ENCODE measurements around the gene UCHL1. TPM values are rescaled to one million over a fixed set of nuclear protein-coding genes. Genes with fewer than 3 reads are reported as not detected.

UCHL1 gene
- total RNA-seq, 2 donors from 2014 or later, result 390 to 562 TPM

GRCh38 chr4:41217020-41217333 lies 39.8 kb upstream of the UCHL1 start:
- no peak for DNase-seq
- Mint-ChIP-seq H3K4me1 (peaks cover 26% of the 10 kb centered on the region), H3K4me3 (peak overlapping the region; percentile 77), H3K36me3 (ENCODE audit: low read depth) (no peaks in the 10 kb centered on the region), H3K9me3 (no peaks in the 10 kb centered on the region), H3K27me3 (ENCODE audit: insufficient read depth) (peaks cover 6% of the 10 kb centered on the region), H3K27ac (peak overlapping the region; percentile 97)
- 40 to 41% methylated on average over 2 of the region's 2 CpGs for WGBS, 2 experiments (ENCODE audit: insufficient coverage in 1 of 2, insufficient read length in 1 of 2)
- H3K4me1 ChIP-seq (ENCODE audit: control insufficient read depth, insufficient read depth, low read length), result peaks cover 3% of the 10 kb centered on the region
- peak overlapping the region; percentile 85 for H3K27ac ChIP-seq (ENCODE audit: low read depth, low read length)
- TF ChIP-seq CTCF (conservative IDR thresholded peaks at IDR 0.05), result no peak
- H3K27me3 ChIP-seq (ENCODE audit: control insufficient read depth, insufficient read depth, low read length, poor library complexity, severe bottlenecking), result no peaks in the 10 kb centered on the region
- H3K9me3 ChIP-seq (ENCODE audit: control insufficient read depth, low read length), result no peaks in the 10 kb centered on the region
- H3K36me3 ChIP-seq (ENCODE audit: control insufficient read depth, insufficient read depth, low read length), result no peaks in the 10 kb centered on the region
- H3K9ac ChIP-seq (ENCODE audit: extremely low read depth, low read length, poor library complexity, severe bottlenecking), result peak overlapping the region; percentile 95
- peak overlapping the region; percentile 89 for H3K4me3 ChIP-seq (ENCODE audit: low read length)

- Mint-ChIP-seq H3K36me3 (ENCODE audit: low read depth) (no peaks in the 10 kb centered on the region), H3K4me1 (peaks cover 27% of the 10 kb centered on the region), H3K4me3 (no peak overlapping the region), H3K27ac (peak overlapping the region; percentile 97), H3K9me3 (no peaks in the 10 kb centered on the region), H3K27me3 (ENCODE audit: insufficient read depth) (peaks cover 6% of the 10 kb centered on the region)
- H3K27me3 ChIP-seq (ENCODE audit: control insufficient read depth, insufficient read depth, low read length, poor library complexity, severe bottlenecking), result no peaks in the 10 kb centered on the region
- WGBS, 2 experiments (ENCODE audit: insufficient coverage in 1 of 2, insufficient read length in 1 of 2), result 85 to 89% methylated on average over 1 to 2 of the region's 2 CpGs
- no peaks in the 10 kb centered on the region for H3K36me3 ChIP-seq (ENCODE audit: control insufficient read depth, insufficient read depth, low read length)
- DNase-seq, result no peak
- peaks cover 3% of the 10 kb centered on the region for H3K4me1 ChIP-seq (ENCODE audit: control insufficient read depth, insufficient read depth, low read length)
- no peak overlapping the region for H3K27ac ChIP-seq (ENCODE audit: low read depth, low read length)
- TF ChIP-seq CTCF (conservative IDR thresholded peaks at IDR 0.05), result no peak
- no peak overlapping the region for H3K9ac ChIP-seq (ENCODE audit: extremely low read depth, low read length, poor library complexity, severe bottlenecking)
- H3K9me3 ChIP-seq (ENCODE audit: control insufficient read depth, low read length), result no peaks in the 10 kb centered on the region
- peak overlapping the region; percentile 89 for H3K4me3 ChIP-seq (ENCODE audit: low read length)
Measured at GRCh38 chr4:41217374-41217773, 39.4 kb upstream of the UCHL1 start.

GRCh38 chr4:41218703-41219102 lies 38.0 kb upstream of the UCHL1 start:
- Histone ChIP-seq H3K4me1 (ENCODE audit: control insufficient read depth, insufficient read depth, low read length) (peaks cover 3% of the 10 kb centered on the region), H3K27me3 (ENCODE audit: control insufficient read depth, insufficient read depth, low read length, poor library complexity, severe bottlenecking) (no peaks in the 10 kb centered on the region), H3K9ac (ENCODE audit: extremely low read depth, low read length, poor library complexity, severe bottlenecking) (no peak overlapping the region), H3K27ac (ENCODE audit: low read depth, low read length) (no peak overlapping the region), H3K36me3 (ENCODE audit: control insufficient read depth, insufficient read depth, low read length) (no peaks in the 10 kb centered on the region), H3K9me3 (ENCODE audit: control insufficient read depth, low read length) (no peaks in the 10 kb centered on the region), H3K4me3 (ENCODE audit: low read length) (no peak overlapping the region)
- Mint-ChIP-seq H3K27me3 (ENCODE audit: insufficient read depth) (no peaks in the 10 kb centered on the region), H3K4me3 (no peak overlapping the region), H3K36me3 (ENCODE audit: low read depth) (no peaks in the 10 kb centered on the region), H3K4me1 (peaks cover 16% of the 10 kb centered on the region), H3K27ac (no peak overlapping the region), H3K9me3 (no peaks in the 10 kb centered on the region)
- no peak for DNase-seq
- no peak for TF ChIP-seq CTCF (conservative IDR thresholded peaks at IDR 0.05)
- WGBS, 2 experiments (ENCODE audit: insufficient coverage in 1 of 2, insufficient read length in 1 of 2), result 89 to 100% methylated on average over 2 to 3 of the region's 3 CpGs
